Measurements from ENCODE around the gene NUDT16L1. TPM values are rescaled to one million over a fixed set of nuclear protein-coding genes. Genes with fewer than 3 reads are reported as not detected.

The NUDT16L1 gene
- total and polyA plus RNA-seq, 2 of the 13 experiments (the other 11 are each of a cell fraction or from before 2014, with no cell fraction given), result 28.0 to 40.5 TPM

- no peak for TF ChIP-seq ZEB1 (IDR thresholded peaks at IDR 0.05; ENCODE audit: insufficient replicate concordance, low read depth)
- TF ChIP-seq CSRNP1 (CRISPR knock-in tag; IDR thresholded peaks at IDR 0.05), result peak; percentile 46; the same call in 1 of the 2 replicates
- TF ChIP-seq NCOA5 (CRISPR knock-in tag; IDR thresholded peaks at IDR 0.05), result no peak
- no peak for TF ChIP-seq TIGD3 (CRISPR knock-in tag; IDR thresholded peaks at IDR 0.05; ENCODE audit: borderline replicate concordance)
- TF ChIP-seq IRF9 (CRISPR knock-in tag; IDR thresholded peaks at IDR 0.05; ENCODE audit: borderline replicate concordance), result peak; percentile 76
- TF ChIP-seq ARNTL (CRISPR knock-in tag; IDR thresholded peaks at IDR 0.05), result peak; percentile 37; the same call in 1 of the 2 replicates
- peak; percentile 28; the same call in 1 of the 2 replicates for TF ChIP-seq BCL6 (CRISPR knock-in tag; IDR thresholded peaks at IDR 0.05)
- peak; percentile 78; the same call in 1 of the 2 replicates for TF ChIP-seq GZF1 (CRISPR knock-in tag; IDR thresholded peaks at IDR 0.05)
- TF ChIP-seq SMAD3 (CRISPR knock-in tag; IDR thresholded peaks at IDR 0.05), result no peak
- TF ChIP-seq SALL1 (CRISPR knock-in tag; IDR thresholded peaks at IDR 0.05), result peak; percentile 79
- TF ChIP-seq CHD4 (IDR thresholded peaks at IDR 0.05; ENCODE audit: borderline replicate concordance, low read length), result no peak
- TF ChIP-seq ZNF414 (CRISPR knock-in tag; IDR thresholded peaks at IDR 0.05), result peak; percentile 85
- TF ChIP-seq KIAA2018 (CRISPR knock-in tag; IDR thresholded peaks at IDR 0.05; ENCODE audit: borderline replicate concordance), result no peak
- no peak for TF ChIP-seq DDIT3 (CRISPR knock-in tag; IDR thresholded peaks at IDR 0.05)
Measured at GRCh38 chr16:4734063-4734729, 40.8 kb downstream of the NUDT16L1 start, which contains the start of the genes ANKS3 and DNAAF8 (continued).

Data from HepG2 (cell line).